Natural killer cell (primary cell): ENCODE data around the gene HS3ST2. TPM values are rescaled to one million over a fixed set of nuclear protein-coding genes. Genes with fewer than 3 reads are reported as not detected.

Experiments used
- ATAC-seq, 3 donors: fragments of 150-1000 bp in 2 of 3; fragments of 200-7000 bp in 1 of 3; cut with Tn5 transposase; 1 replicate in 1 of 3; 2 replicates in 2 of 3; pipeline ENCODE4 v1.10.0; 2021; ENCODE audit warnings: mild to moderate bottlenecking in 2 of 3, moderate library complexity in 2 of 3
- DNase-seq, 2 donors: peaks; one replicate each; pipeline versions ENCODE4 v3.0.0 to v3.0.0-alpha.2; 2013 to 2021; ENCODE audit warnings: mixed read lengths in 1 of 2
- H3K27ac ChIP-seq: one replicate; pipeline ENCODE4 v1.5.1; 2013; ENCODE audit warnings: mild to moderate bottlenecking, low read length
- H3K27me3 ChIP-seq: one replicate; pipeline ENCODE4 v1.6.1; 2013; ENCODE audit warnings: low read length; ENCODE audit not compliant: control insufficient read depth, insufficient read depth
- H3K36me3 ChIP-seq: one replicate; pipeline ENCODE4 v1.6.1; 2013; ENCODE audit warnings: low read length; ENCODE audit not compliant: control insufficient read depth, insufficient read depth
- H3K4me1 ChIP-seq: one replicate; pipeline ENCODE4 v1.6.1; 2013; ENCODE audit warnings: low read length; ENCODE audit not compliant: control insufficient read depth, insufficient read depth
- H3K4me3 ChIP-seq: one replicate; pipeline ENCODE4 v1.5.1; 2013; ENCODE audit warnings: low read length
- H3K9me3 ChIP-seq: one replicate; pipeline ENCODE4 v1.6.1; 2013; ENCODE audit warnings: low read length; ENCODE audit not compliant: control insufficient read depth, insufficient read depth
- H3K27ac Mint-ChIP-seq, 2 donors: one replicate each; pipeline ENCODE4 v1.8.0; 2022; ENCODE audit warnings: mild to moderate bottlenecking in 2 of 2, mixed read lengths in 2 of 2, moderate library complexity in 1 of 2
- H3K27me3 Mint-ChIP-seq, 2 donors: one replicate each; pipeline ENCODE4 v1.8.0; 2022; ENCODE audit warnings: low read depth in 2 of 2, mixed read lengths in 2 of 2
- H3K36me3 Mint-ChIP-seq: one replicate; pipeline ENCODE4 v1.8.0; 2022; ENCODE audit warnings: mixed read lengths
- H3K4me1 Mint-ChIP-seq, 2 donors: one replicate each; pipeline ENCODE4 v1.8.0; 2022; ENCODE audit warnings: mixed read lengths in 2 of 2
- H3K4me3 Mint-ChIP-seq: one replicate; pipeline ENCODE4 v1.8.0; 2022; ENCODE audit warnings: mild to moderate bottlenecking, moderate library complexity, mixed read lengths
- H3K9me3 Mint-ChIP-seq, 2 donors: one replicate each; pipeline ENCODE4 v1.8.0; 2022; ENCODE audit warnings: mixed read lengths in 2 of 2
- WGBS: methylation state at CpG from one replicate; pipeline ENCODE4 v1.1.7; 2013; ENCODE audit warnings: missing lambda C conversion rate; ENCODE audit not compliant: insufficient coverage; 5-methylcytosine and 5-hydroxymethylcytosine counted together
- intact Hi-C: fragments of 100-400 bp; cut with micrococcal nuclease; formaldehyde crosslinking; loops from one replicate; pipeline ENCODE4 v1.14.2; 2022
- total RNA-seq, 4 donors: library from RNA; stranded (reverse); fragments of 120-200 nt in 1 of 4; gene quantifications; one replicate each; pipeline versions ENCODE4 v1.2.3 to v1.2.4, GENCODE V29; 2013 to 2022
- TF ChIP-seq, protein P1 (sequence below): fragments of 200-600 bp; IDR thresholded peaks from one replicate; pipeline ENCODE4 v1.8.0; 2022; ENCODE audit warnings: antibody characterized with exemption

Gene HS3ST2
- total RNA-seq, 3 donors from 2014 or later (not counting 1 experiment from before 2014, with no cell fraction given), result not detected

DNA sequence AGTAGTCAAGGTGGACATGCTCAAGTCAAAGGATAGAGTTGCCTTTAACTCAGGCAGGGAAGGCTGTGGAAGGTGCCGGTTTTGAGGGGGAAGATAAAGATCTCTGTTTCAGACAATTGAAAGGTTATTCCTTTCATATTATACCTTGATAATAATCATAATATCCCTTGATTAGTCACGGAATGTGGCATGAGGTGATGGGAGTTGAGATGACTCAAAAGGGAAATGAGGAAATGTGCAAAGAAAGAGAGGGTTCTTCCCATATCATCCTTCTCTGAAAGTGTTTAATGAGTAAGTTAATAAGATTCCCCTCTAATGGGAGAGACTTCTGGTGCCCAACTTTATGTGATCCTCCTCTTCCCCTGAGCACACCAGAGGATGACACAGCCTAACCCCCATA lies 43.1 kb upstream of the HS3ST2 start:
- intact Hi-C loops, result no loop called here
- no peaks in the 10 kb centered on the region for H3K36me3 ChIP-seq
- peaks cover 15 to 38% of the 10 kb centered on the region in 2 donors for H3K27me3 Mint-ChIP-seq

DNA sequence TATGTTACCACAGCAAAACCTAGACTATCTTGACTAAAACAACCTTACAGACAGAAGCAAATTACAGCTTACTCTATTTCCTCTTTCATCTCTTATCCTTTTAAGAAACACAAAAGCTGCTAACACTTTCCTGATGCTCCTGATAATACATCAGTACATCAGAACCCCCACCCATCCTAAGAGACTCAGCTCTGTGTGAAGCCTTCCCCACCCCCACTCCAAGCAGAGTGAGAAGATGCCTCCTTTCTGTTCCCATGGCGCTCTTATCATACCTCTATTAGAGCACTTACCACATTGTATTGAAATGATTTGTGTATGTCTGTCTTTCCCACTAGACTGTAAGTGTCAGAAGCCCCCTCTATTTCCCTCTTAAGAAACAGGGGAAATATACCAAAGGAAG lies 42.4 kb upstream of the HS3ST2 start:
- Mint-ChIP-seq H3K9me3 (peaks cover 0 to 2% of the 10 kb centered on the region in 2 donors), H3K4me1 (no peaks in the 10 kb centered on the region), H3K27ac (no peak overlapping the region), H3K36me3 (no peaks in the 10 kb centered on the region), H3K4me3 (no peak overlapping the region), H3K27me3 (peaks cover 15 to 45% of the 10 kb centered on the region in 2 donors)
- ATAC-seq (no peak), DNase-seq (no peak)
- H3K27ac ChIP-seq, result no peak overlapping the region
- intact Hi-C loops, result no loop called here
- no peaks in the 10 kb centered on the region for H3K9me3 ChIP-seq
- H3K4me3 ChIP-seq, result no peak overlapping the region
- H3K27me3 ChIP-seq, result peaks cover 3% of the 10 kb centered on the region
- TF ChIP-seq, protein P1, sequence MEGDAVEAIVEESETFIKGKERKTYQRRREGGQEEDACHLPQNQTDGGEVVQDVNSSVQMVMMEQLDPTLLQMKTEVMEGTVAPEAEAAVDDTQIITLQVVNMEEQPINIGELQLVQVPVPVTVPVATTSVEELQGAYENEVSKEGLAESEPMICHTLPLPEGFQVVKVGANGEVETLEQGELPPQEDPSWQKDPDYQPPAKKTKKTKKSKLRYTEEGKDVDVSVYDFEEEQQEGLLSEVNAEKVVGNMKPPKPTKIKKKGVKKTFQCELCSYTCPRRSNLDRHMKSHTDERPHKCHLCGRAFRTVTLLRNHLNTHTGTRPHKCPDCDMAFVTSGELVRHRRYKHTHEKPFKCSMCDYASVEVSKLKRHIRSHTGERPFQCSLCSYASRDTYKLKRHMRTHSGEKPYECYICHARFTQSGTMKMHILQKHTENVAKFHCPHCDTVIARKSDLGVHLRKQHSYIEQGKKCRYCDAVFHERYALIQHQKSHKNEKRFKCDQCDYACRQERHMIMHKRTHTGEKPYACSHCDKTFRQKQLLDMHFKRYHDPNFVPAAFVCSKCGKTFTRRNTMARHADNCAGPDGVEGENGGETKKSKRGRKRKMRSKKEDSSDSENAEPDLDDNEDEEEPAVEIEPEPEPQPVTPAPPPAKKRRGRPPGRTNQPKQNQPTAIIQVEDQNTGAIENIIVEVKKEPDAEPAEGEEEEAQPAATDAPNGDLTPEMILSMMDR, result no peak
- no peaks in the 10 kb centered on the region for H3K4me1 ChIP-seq
- H3K36me3 ChIP-seq, result no peaks in the 10 kb centered on the region
- WGBS, result no CpG with 5 or more reads among the region's 1 CpG

More for the DNA sequence above, 43.1 kb upstream of the HS3ST2 start:
- WGBS, result no CpG with 5 or more reads among the region's 2 CpGs
- H3K27ac Mint-ChIP-seq, result no peak overlapping the region
- ATAC-seq (no peak), DNase-seq (no peak)
- peaks cover 3% of the 10 kb centered on the region for H3K27me3 ChIP-seq
- H3K9me3 ChIP-seq, result no peaks in the 10 kb centered on the region
- peaks cover 0 to 2% of the 10 kb centered on the region in 2 donors for H3K9me3 Mint-ChIP-seq
- H3K4me3 ChIP-seq, result no peak overlapping the region
- H3K4me3 Mint-ChIP-seq, result no peak overlapping the region
- no peaks in the 10 kb centered on the region for H3K4me1 Mint-ChIP-seq
- TF ChIP-seq, protein P1, result no peak
- no peak overlapping the region for H3K27ac ChIP-seq
- no peaks in the 10 kb centered on the region for H3K4me1 ChIP-seq
- H3K36me3 Mint-ChIP-seq, result no peaks in the 10 kb centered on the region

GRCh38 chr16:22775220-22775922 lies 38.6 kb upstream of the HS3ST2 start:
- Histone ChIP-seq H3K27ac (no peak overlapping the region), H3K4me1 (no peaks in the 10 kb centered on the region), H3K9me3 (no peaks in the 10 kb centered on the region), H3K27me3 (peaks cover 3% of the 10 kb centered on the region), H3K36me3 (no peaks in the 10 kb centered on the region), H3K4me3 (no peak overlapping the region)
- Mint-ChIP-seq H3K4me1 (no peaks in the 10 kb centered on the region), H3K4me3 (no peak overlapping the region), H3K9me3 (no peaks in the 10 kb centered on the region), H3K27ac (no peak overlapping the region), H3K36me3 (no peaks in the 10 kb centered on the region), H3K27me3 (peaks cover 24 to 39% of the 10 kb centered on the region in 2 donors)
- DNase-seq (no peak), ATAC-seq (no peak)
- WGBS, result 81% methylated on average over 6 of the region's 6 CpGs
- TF ChIP-seq, protein P1, result no peak
- intact Hi-C loops, result no loop called here

DNA sequence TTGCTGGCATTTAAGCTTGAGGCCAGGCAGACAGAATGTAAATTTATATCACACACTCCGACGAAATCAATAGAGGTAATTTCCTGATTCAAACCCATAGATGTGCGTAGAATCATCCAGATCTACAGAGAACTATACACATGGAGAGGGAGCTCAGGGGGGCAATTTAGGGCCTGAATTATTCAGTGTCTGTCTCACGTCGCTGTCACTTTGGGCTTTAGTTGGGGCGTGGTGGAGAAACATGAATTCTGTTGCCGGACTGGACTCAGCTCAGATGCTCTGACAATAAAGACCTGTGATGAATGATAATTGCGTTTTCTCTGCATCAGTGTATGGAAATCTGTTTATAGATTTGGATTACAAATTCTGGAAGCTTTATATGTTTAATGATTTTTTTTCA lies 32.5 kb upstream of the HS3ST2 start:
- Mint-ChIP-seq H3K9me3 (peaks cover 0 to 4% of the 10 kb centered on the region in 2 donors), H3K27ac (no peak overlapping the region), H3K4me3 (no peak overlapping the region), H3K4me1 (peaks cover 0 to 5% of the 10 kb centered on the region in 2 donors), H3K27me3 (peaks cover 24 to 31% of the 10 kb centered on the region in 2 donors), H3K36me3 (no peaks in the 10 kb centered on the region)
- ATAC-seq, result no peak
- Histone ChIP-seq H3K27me3 (no peaks in the 10 kb centered on the region), H3K4me3 (no peak overlapping the region), H3K4me1 (no peaks in the 10 kb centered on the region), H3K9me3 (no peaks in the 10 kb centered on the region), H3K27ac (no peak overlapping the region), H3K36me3 (no peaks in the 10 kb centered on the region)
- 89% methylated on average over 6 of the region's 8 CpGs for WGBS
- DNase-seq, result no peak
- intact Hi-C loops, result no loop called here
- TF ChIP-seq, protein P1, result no peak
